ENCODE measurements around the gene LALBA. TPM values are rescaled to one million over a fixed set of nuclear protein-coding genes. Genes with fewer than 3 reads are reported as not detected.
"Not testable (repeated sequence)": the region's sequence is repeated elsewhere in the genome, so short reads cannot be mapped to it uniquely, and the experiment has no call there.

Gene LALBA
- polyA plus RNA-seq, 12 donors, result not detected

DNA sequence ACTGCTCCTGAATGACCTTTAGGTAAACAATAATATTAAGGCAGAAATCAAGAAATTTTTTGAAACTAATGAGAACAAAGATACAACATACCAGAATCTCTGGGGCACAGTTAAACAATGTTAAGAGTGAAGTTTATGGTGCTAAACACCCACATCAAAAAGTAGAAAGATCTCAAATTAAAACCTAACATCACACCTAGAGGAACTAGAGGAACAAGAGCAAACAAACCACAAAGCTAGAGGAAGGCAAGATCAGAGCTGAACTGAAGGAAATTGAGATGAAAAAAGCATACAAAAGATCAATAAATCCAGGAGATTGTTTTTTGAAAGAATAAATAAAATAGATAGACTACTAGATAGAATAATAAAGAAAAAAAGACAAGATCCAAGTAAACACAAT lies 37.2 kb downstream of the LALBA start:
- no peak for DNase-seq

- no peak for DNase-seq
These were observed 41.8 kb downstream of the LALBA start for GRCh38 chr12:48527891-48528670.

GRCh38 chr12:48525332-48525731 lies 44.5 kb downstream of the LALBA start, which contains the start of gene OR8S1:
Gene OR8S1 (plus strand): TSS chr12:48525632. CDS start chr12:48525632, 0 bp downstream.
- no peak for DNase-seq

DNA sequence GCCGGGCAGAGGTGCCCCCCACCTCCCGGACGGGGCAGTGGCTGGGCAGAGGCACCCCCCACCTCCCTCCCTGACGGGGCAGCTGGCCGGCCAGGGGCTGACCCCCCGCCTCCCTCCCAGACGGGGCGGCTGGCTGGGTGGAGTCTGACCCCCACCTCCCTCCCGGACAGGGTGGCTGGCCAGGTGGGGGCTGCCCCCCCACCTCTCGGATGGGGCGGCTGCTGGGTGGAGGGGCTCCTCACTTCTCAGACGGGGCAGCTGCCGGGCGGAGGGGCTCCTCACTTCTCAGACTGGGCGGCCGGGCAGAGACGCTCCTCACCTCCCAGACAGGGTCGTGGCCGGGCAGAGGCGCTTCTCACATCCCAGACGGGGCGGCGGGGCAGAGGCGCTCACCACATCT lies 49.5 kb downstream of the LALBA start:
- not testable (repeated sequence) for DNase-seq

Other genes starting within 250 kb of the LALBA start
- 10 to 100 TPM in 11 of 12 donors, not detected in 1; 14.4 to 21.3 (median 17.8) TPM for gene ZNF641, start 219.1 kb downstream of the LALBA start, polyA plus RNA-seq (ENCODE audit: insufficient read length in 12 of 12)
- gene ANP32D, start 97.5 kb downstream of the LALBA start, polyA plus RNA-seq (ENCODE audit: insufficient read length in 12 of 12), result under 1 TPM in 1 of 12 donors, not detected in 11; 0.22 TPM
- gene C12orf54, start 87.5 kb downstream of the LALBA start, polyA plus RNA-seq (ENCODE audit: insufficient read length in 12 of 12), result 1 to 10 TPM in 1 of 12 donors, under 1 TPM in 7, not detected in 4; 0.24 to 1.1 (median 0.54) TPM
- gene OR8S1, start 44.4 kb downstream of the LALBA start, polyA plus RNA-seq (ENCODE audit: insufficient read length in 12 of 12), result not detected
- gene KANSL2, start 112.2 kb upstream of the LALBA start, polyA plus RNA-seq (ENCODE audit: insufficient read length in 12 of 12), result 10 to 100 TPM in 11 of 12 donors, not detected in 1; 26.4 to 41.8 (median 35.2) TPM
- gene CCNT1, start 146.7 kb upstream of the LALBA start, polyA plus RNA-seq (ENCODE audit: insufficient read length in 12 of 12), result 10 to 100 TPM in 11 of 12 donors, not detected in 1; 15.9 to 46.1 (median 20.3) TPM
- gene ADCY6, start 219.0 kb upstream of the LALBA start, polyA plus RNA-seq (ENCODE audit: insufficient read length in 12 of 12), result 10 to 100 TPM in 11 of 12 donors, not detected in 1; 33.8 to 53.0 (median 38.6) TPM
- 10 to 100 TPM in 11 of 12 donors, not detected in 1; 13.9 to 46.7 (median 16.8) TPM for gene CACNB3, start 248.4 kb upstream of the LALBA start, polyA plus RNA-seq (ENCODE audit: insufficient read length in 12 of 12)